GM19463 (cell line): ENCODE data around the gene UBA5.
A peak's percentile ranks its signal among the peaks of the same experiment; 100 is the strongest.

ENCODE experiments used
- ATAC-seq: cut with Tn5 transposase; IDR thresholded peaks from one replicate; pipeline ENCODE4 v1.9.1; 2021; ENCODE audit warnings: mild to moderate bottlenecking, moderate library complexity; ENCODE audit not compliant: unreplicated experiment

Gene UBA5

GRCh38 chr3:132713977-132714727 is 54.0 kb downstream of the UBA5 start:
- no peak for ATAC-seq

GRCh38 chr3:132716372-132716771 is 56.2 kb downstream of the UBA5 start:
- ATAC-seq: no peak

- no peak for ATAC-seq
These were observed 60.1 kb downstream of the UBA5 start for GRCh38 chr3:132720228-132720627.

- ATAC-seq: no peak
These were observed 61.5 kb downstream of the UBA5 start for GRCh38 chr3:132721479-132722164.

GRCh38 chr3:132722165-132723023 is 62.3 kb downstream of the UBA5 start, which contains the start of gene NPHP3:
Gene NPHP3 (minus strand): TSS chr3:132722409. CDS start chr3:132722355, 54 bp downstream.
- ATAC-seq: peak; percentile 77

GRCh38 chr3:132723024-132723950 is 63.2 kb downstream of the UBA5 start:
- ATAC-seq: no peak

GRCh38 chr3:132726341-132726823 is 66.3 kb downstream of the UBA5 start:
- no peak for ATAC-seq
